ENCODE data around the gene ILF2.

Gene ILF2

DNA sequence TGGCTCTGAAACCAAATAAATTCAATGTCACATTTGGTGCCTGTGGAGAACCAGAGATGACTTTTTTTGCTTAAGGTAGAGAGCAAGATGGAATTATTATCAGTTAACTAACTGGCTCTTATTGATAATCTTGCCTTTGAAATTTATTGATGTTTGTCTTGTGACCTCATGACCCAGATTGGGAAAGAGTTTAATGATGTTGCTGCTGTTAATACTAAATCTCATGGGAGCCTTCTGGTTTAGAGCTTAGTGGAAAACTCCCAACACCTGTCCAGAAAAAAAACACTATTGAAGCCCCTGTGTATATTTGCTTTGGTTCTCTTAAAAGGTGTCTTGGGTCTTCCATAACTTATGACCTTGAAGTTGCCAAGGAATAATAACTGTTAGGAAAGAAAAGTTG is 27.0 kb downstream of the ILF2 start (continued):
- TF ChIP-seq ZFP37 (tag by site-specific recombination; IDR thresholded peaks at IDR 0.05), result no peak
- TF ChIP-seq ZNF658 (tag by site-specific recombination; IDR thresholded peaks at IDR 0.05), result no peak
- no peak for TF ChIP-seq ZNF214 (tag by site-specific recombination; IDR thresholded peaks at IDR 0.05; ENCODE audit: borderline replicate concordance)

DNA sequence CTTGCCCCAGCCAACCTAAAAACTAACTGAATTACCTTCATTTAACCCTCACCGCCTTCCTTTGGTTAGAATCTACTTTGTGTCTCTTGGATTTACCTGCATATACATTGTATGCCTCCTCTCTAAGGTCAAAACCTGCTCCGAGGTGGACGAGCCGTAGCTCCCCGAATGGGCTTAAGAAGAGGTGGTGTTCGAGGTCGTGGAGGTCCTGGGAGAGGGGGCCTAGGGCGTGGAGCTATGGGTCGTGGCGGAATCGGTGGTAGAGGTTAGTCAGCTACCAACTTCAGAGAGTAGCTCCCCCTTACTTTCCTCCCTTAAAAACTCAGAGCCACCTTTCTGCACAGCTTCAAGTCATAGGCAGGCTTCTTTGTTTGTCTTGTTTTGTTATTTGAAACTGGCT is 27.7 kb downstream of the ILF2 start:
- TF ChIP-seq RBAK (tag by site-specific recombination; IDR thresholded peaks at IDR 0.05) (no peak), ZNF426 (tag by site-specific recombination; IDR thresholded peaks at IDR 0.05) (no peak), ZNF621 (tag by site-specific recombination; IDR thresholded peaks at IDR 0.05) (no peak), ZNF518A (tag by site-specific recombination; conservative IDR thresholded peaks at IDR 0.05; ENCODE audit: low read depth) (no peak), ZNF677 (tag by site-specific recombination; IDR thresholded peaks at IDR 0.05) (no peak), ZBTB44 (tag by site-specific recombination; IDR thresholded peaks at IDR 0.05) (no peak), ZNF830 (tag by site-specific recombination; IDR thresholded peaks at IDR 0.05; ENCODE audit: low read depth) (no peak), ZNF558 (tag by site-specific recombination; IDR thresholded peaks at IDR 0.05) (no peak), BCL6B (tag by site-specific recombination; IDR thresholded peaks at IDR 0.05) (no peak)
- Histone ChIP-seq H3K9me3 (ENCODE audit: control insufficient read depth, insufficient read depth, low read depth, low read length) (no peaks in the 10 kb centered on the region), H3K4me1 (ENCODE audit: control insufficient read depth, insufficient read depth, low read length) (no peaks in the 10 kb centered on the region), H3K27ac (ENCODE audit: extremely low read depth, low read depth, low read length) (no peak overlapping the region), H3K4me3 (ENCODE audit: low read depth, low read length) (no peak overlapping the region), H3K36me3 (ENCODE audit: control insufficient read depth in 2 of 2, insufficient read depth in 1 of 2, low read length in 2 of 2) (peaks cover 64 to 94% of the 10 kb centered on the region in 2 experiments)
- ChIA-PET CTCF (interaction anchor here (0.5 to 1.7 kb wide), 4 partner anchors 16 to 1272 kb away, joined by 5 to 7 read pairs (median 6); partner anchors contain the start of genes S100A1 and S100A13), POLR2A (interaction anchor here (0.6 to 3.4 kb wide), 6 partner anchors 9 to 86 kb away, joined by 3 to 34 read pairs (median 4); partner anchors contain the start of genes CHTOP, S100A13 and SNAPIN)

- CTCF ChIA-PET, result interaction anchor here (0.6 to 1.3 kb wide), 4 partner anchors 14 to 130 kb away, joined by 3 to 6 read pairs (median 4); partner anchors contain the start of genes S100A13 and S100A16
- POLR2A ChIA-PET, result interaction anchor here (3.4 kb wide), 1 partner anchor 8 kb away, joined by 34 read pairs; the partner anchor contains the start of gene CHTOP
- H3K4me3 ChIP-seq (ENCODE audit: low read depth, low read length), result no peak overlapping the region
- peaks cover 67 to 100% of the 10 kb centered on the region in 2 experiments for H3K36me3 ChIP-seq (ENCODE audit: control insufficient read depth in 2 of 2, insufficient read depth in 1 of 2, low read length in 2 of 2)
- no peak overlapping the region for H3K27ac ChIP-seq (ENCODE audit: extremely low read depth, low read depth, low read length)
- no peaks in the 10 kb centered on the region for H3K9me3 ChIP-seq (ENCODE audit: control insufficient read depth, insufficient read depth, low read depth, low read length)
- H3K4me1 ChIP-seq (ENCODE audit: control insufficient read depth, insufficient read depth, low read length), result no peaks in the 10 kb centered on the region
- TF ChIP-seq, protein P1, sequence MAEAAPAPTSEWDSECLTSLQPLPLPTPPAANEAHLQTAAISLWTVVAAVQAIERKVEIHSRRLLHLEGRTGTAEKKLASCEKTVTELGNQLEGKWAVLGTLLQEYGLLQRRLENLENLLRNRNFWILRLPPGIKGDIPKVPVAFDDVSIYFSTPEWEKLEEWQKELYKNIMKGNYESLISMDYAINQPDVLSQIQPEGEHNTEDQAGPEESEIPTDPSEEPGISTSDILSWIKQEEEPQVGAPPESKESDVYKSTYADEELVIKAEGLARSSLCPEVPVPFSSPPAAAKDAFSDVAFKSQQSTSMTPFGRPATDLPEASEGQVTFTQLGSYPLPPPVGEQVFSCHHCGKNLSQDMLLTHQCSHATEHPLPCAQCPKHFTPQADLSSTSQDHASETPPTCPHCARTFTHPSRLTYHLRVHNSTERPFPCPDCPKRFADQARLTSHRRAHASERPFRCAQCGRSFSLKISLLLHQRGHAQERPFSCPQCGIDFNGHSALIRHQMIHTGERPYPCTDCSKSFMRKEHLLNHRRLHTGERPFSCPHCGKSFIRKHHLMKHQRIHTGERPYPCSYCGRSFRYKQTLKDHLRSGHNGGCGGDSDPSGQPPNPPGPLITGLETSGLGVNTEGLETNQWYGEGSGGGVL (tag by site-specific recombination; IDR thresholded peaks at IDR 0.05), result no peak
- TF ChIP-seq ZNF837 (tag by site-specific recombination; IDR thresholded peaks at IDR 0.05) (no peak), INSM2 (tag by site-specific recombination; IDR thresholded peaks at IDR 0.05) (no peak), MYNN (tag by site-specific recombination; IDR thresholded peaks at IDR 0.05; ENCODE audit: borderline replicate concordance) (no peak)
- TF ChIP-seq, protein P2, sequence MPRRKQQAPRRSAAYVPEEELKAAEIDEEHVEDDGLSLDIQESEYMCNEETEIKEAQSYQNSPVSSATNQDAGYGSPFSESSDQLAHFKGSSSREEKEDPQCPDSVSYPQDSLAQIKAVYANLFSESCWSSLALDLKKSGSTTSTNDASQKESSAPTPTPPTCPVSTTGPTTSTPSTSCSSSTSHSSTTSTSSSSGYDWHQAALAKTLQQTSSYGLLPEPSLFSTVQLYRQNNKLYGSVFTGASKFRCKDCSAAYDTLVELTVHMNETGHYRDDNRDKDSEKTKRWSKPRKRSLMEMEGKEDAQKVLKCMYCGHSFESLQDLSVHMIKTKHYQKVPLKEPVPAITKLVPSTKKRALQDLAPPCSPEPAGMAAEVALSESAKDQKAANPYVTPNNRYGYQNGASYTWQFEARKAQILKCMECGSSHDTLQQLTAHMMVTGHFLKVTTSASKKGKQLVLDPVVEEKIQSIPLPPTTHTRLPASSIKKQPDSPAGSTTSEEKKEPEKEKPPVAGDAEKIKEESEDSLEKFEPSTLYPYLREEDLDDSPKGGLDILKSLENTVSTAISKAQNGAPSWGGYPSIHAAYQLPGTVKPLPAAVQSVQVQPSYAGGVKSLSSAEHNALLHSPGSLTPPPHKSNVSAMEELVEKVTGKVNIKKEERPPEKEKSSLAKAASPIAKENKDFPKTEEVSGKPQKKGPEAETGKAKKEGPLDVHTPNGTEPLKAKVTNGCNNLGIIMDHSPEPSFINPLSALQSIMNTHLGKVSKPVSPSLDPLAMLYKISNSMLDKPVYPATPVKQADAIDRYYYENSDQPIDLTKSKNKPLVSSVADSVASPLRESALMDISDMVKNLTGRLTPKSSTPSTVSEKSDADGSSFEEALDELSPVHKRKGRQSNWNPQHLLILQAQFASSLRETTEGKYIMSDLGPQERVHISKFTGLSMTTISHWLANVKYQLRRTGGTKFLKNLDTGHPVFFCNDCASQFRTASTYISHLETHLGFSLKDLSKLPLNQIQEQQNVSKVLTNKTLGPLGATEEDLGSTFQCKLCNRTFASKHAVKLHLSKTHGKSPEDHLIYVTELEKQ (tag by site-specific recombination; IDR thresholded peaks at IDR 0.05; ENCODE audit: borderline replicate concordance), result no peak
Measured at GRCh38 chr1:153642161-153642560, 28.6 kb downstream of the ILF2 start.
